ENCODE results near the gene DRC1.
"Not testable (repeated sequence)": the region's sequence is repeated elsewhere in the genome, so short reads cannot be mapped to it uniquely, and the experiment has no call there.

The DRC1 gene

DNA sequence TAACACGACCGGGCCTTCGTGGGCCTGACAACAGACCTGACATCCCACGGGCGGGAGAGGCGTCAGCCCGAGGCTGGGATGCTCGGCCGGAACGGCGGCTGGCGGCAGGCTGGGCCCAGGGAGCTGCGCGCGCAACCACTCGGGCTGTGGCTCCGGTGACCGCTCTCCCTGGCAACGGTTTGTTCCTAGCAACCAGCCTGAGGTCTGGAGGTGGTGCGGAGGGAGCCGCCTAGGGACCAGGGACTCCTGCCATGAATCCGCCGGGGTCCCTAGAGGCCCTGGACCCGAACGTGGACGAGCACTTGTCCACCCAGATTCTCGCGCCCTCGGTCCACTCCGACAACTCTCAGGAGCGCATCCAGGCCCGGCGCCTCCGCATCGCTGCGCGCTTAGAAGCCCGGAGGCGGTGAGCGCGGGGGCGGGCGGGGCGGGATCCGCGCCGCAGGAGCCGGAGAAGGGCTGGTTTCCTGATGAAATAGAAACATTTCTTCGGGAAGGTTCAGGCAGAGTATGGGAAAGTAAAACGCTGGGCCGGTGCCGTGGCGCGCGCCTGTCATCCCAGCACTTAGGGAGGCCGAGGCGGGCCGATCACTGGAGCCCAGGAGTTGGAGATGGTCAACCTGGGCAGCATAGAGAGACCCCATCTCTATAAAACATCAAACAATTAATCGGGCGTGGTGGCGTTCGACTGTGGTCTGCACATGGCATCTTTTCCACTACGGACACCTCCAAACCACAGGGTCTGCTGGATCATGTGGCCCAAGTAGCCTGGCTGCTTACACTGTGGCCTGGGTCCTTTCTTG lies at the start of gene DRC1:
TSS of gene DRC1 (plus strand) at position 182 of the 803 bp plus-strand sequence. CDS start at position 252, 70 bp downstream.
- peak; percentile 100 for DNase-seq (ENCODE audit: low spot score)

DNA sequence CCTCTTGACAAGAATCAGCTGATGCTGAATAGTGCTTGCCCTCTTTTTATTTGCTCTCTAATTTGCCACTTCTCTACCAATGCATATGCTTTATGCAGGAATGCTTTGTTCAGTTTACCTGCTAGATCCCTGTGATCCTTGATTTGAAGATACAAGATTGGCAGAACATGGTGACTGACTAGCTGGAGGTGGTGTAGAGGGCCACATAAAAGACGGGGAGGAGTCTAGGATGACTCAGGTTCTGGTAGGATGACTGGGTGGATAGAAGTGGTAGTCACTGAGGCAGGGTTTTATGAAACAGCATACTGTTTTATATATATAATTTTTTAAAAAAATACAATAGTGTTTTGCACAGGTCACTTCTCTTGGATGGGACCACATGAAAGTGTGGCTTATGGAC lies 48.8 kb upstream of the DRC1 start:
- no peak for DNase-seq (ENCODE audit: low spot score)

DNA sequence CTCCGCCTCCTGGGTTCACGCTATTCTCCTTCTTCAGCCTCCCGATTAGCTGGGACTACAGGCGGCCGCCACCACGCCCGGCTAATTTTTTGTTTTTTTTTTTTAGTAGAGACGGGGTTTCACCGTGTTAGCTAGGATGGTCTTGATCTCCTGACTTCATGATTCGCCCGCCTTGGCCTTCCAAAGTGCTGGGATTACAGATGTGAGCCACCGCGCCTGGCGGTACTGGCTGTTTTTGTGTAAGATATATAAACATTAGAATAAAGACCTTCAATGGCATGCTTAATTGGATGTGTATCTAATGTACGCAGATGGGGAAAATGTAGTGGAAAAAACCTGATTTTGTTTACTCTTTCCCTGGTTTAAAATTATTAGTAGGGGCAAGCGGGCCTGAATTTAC lies 47.3 kb upstream of the DRC1 start:
- not testable (repeated sequence) for DNase-seq (ENCODE audit: low spot score)

DNA sequence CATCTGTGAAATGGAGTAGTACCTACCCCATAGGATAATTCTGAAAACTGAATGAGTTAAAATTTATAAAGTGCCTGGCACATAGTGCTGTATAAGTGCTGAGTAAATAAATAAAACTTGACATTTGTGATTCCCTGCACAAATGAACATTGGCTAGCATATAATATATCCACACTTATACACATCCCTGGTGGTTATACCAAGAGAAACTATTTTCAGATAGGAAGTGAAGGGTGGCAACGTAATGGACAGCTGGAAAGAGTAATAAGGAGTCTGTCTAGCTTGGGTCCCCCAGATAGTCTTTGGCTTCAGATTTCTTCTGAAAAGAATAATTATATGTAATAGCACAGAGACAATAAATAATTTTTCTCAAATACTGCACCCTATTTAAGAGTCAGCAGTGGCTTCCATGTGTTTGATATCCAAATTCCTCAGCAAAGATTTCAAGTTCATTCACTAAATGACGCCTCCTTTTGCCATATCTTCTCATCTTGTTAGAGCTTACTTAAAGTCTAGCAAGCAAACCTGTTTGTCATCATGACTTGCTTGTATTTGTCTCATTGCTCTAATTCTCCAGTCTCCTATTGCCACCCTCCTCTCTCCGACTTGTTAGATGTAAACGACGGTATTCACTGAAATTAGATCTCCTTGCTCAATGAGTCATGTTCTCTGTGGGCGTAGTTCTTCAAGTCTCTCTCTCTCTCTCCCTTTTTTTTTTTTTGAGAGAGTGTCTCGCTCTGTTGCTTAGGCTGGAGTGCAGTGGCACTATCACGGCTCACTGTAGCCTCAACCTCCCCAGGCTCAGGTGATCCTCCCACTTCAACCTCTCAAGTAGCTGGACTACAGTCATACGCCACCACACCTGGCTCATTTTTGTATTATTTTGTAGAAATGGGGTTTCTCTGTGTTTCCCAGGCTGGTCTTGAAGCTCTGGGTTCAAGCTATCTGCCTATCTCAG lies 46.4 kb upstream of the DRC1 start:
- peak; percentile 57 for DNase-seq (ENCODE audit: low spot score)

- DNase-seq (ENCODE audit: low spot score), result no peak
Measured at GRCh38 chr2:26356111-26356510, 45.6 kb upstream of the DRC1 start.

GRCh38 chr2:26356771-26357170 lies 44.9 kb upstream of the DRC1 start:
- DNase-seq (ENCODE audit: low spot score), result no peak

DNA sequence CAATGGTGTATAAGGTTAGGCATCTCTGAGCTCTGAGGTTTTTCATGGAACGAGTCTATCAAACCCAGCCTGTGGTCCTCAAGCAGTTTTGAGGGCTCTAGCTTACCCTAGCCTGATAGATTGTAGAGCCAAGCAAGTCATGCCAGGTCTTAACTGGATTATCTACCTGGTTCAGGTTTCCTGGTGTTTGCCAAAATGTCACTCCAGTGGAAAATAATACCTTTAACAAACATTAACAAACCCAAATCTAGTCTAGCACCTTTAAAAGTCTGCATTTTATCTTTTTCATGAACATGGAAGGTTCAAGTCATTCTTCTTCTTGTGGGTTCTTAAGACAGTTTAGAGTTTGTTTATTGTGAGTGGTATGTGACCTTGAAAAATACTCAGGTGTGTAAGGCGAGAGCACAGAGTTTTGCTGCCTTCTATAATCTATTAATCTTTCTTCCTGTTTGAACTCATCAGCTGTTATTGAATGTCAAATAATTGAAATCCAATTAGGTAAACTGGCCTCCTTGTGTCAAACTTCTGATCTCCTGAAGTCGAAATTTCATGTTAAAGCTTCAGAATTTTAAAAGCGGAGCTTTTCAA lies 41.7 kb upstream of the DRC1 start:
- DNase-seq (ENCODE audit: low spot score), result no peak

DNA sequence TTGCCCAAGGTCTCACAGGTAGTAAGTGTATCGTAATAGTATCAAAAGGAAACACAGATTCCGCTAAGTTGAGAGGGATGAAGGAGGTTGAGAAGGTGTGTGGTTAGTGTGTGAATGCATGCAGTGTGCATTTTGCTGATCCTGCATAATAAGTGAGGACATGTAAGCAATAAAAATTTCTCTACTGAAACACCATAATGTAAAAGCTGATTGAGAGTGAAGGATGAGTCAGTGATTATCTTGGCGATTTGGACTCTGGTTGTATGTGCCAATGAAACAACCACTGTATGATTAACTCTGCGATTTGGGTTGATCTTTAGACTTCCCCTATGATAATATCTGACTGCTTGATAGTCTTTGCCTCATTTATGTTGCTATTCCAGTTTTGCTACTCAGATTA lies 38.4 kb upstream of the DRC1 start:
- DNase-seq (ENCODE audit: low spot score), result no peak

DNA sequence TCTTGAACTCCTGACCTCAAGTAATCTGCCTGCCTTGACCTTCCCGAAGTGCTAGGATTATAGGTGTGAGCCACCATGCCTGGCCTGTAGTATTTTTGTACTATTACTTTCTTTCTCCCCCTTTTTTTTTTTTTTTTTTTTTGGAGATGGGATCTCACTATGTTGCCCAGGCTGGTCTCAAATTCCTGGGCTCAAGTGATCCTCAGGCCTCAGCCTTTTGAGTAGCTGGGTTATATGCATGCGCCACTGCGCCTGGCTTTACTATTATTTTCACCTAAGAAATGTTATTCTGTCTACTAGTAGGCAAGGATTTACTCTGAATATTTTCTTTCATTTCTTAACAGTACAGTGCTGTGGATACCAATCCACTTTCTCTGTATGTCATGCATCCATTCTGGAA lies 37.8 kb upstream of the DRC1 start:
- DNase-seq (ENCODE audit: low spot score), result no peak

- DNase-seq (ENCODE audit: low spot score), result no peak
Measured at GRCh38 chr2:26364669-26365068, 37.1 kb upstream of the DRC1 start.

DNA sequence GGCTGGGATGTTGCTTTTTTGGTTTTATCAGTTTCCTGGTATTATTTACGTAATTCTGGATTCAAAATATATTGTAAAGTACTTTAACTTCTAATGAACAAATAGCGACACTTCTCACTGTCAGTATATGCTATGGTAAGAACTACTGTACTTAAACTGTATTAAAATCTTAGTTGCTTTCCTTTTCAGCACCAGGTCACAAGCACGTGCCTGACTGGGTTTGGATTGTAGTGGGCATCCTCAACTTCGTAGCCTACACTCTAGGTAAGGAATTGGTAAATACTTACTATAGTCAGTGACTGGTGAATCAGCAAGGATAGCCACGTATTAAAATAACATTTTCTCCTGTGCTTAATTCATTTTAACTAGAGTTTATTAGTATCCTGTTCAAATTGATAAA lies 34.8 kb upstream of the DRC1 start:
- no peak for DNase-seq (ENCODE audit: low spot score)

DNA sequence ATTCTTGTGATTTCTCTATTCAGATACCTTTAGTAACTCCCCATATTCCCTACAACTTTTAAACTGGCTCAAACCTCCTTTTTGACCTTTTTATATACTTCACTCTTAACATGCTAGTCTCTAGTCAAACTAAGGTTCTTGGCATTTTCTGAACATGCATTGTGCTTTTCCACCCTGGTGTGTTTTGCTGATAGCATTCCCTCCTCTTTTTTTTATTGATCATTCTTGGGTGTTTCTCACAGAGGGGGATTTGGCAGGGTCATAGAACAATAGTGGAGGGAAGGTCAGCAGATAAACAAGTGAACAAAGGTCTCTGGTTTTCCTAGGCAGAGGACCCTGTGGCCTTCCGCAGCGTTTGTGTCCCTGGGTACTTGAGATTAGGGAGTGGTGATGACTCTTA lies 32.1 kb upstream of the DRC1 start:
- not testable (repeated sequence) for DNase-seq (ENCODE audit: low spot score)

GRCh38 chr2:26370909-26371308 lies 30.8 kb upstream of the DRC1 start:
- not testable (repeated sequence) for DNase-seq (ENCODE audit: low spot score)

DNA sequence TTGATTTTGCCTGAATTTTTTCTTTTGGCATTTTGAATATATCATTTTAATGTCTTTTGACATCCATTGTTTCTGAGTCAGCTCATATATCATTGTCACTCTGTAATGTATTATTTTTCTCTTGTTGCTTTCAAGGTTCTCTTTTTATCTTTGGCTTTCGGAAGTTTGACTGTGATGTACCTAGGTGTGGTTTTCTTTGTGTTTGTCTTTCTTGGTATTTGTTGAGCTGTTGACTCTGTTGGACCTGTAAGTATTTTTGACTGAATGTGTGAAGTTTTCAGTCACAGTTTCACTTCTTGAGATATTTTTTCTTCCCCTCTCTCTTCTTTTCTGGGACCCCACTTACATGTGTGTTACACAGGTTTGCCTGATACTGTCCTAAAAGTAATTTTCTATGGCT lies 24.9 kb upstream of the DRC1 start:
- no peak for DNase-seq (ENCODE audit: low spot score)

DNA sequence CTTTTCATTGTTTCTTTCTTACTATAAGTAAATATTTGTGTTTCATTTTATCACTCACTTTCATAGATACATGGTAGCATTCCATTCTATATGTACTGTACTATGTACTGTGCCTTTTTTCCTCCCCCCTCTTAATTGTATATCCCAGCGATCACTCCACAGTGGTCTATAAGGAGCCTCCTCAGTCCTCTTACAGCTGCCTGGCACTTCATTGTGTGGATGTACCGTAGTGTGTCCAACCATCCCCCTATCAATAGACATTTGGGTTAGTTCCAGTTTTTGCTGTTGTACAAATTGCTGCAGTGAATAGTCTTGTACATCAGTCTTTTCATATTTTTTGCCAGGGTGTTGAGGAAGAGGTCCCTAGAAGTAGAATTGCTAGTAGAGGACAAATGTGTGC lies 21.4 kb upstream of the DRC1 start:
- DNase-seq (ENCODE audit: low spot score), result no peak

DNA sequence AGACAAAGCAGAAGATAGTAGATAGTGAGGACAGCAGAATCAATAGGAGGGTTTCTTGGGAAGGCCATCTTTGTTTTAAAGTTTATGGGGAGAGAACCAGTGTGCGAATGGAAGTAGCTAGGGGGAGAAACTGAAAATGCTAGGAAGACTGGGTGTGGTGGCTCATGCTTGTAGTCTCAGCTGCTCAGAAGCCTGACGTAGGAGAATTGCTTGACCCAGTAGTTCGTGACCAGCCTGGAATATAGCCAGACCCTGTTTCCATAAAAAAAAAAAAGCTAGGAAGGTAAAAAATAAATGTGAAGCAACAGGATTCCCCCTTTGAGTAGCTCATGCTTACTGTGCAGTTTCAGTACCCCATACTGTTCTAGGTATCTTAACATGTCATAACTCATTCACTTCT lies 19.2 kb upstream of the DRC1 start:
- DNase-seq (ENCODE audit: low spot score), result no peak

GRCh38 chr2:26384183-26384582 lies 17.5 kb upstream of the DRC1 start:
- DNase-seq (ENCODE audit: low spot score), result no peak

- DNase-seq (ENCODE audit: low spot score), result no peak
Measured at GRCh38 chr2:26384597-26384996, 17.1 kb upstream of the DRC1 start.

GRCh38 chr2:26387189-26387588 lies 14.5 kb upstream of the DRC1 start:
- no peak for DNase-seq (ENCODE audit: low spot score)

GRCh38 chr2:26394694-26395093 lies 7.0 kb upstream of the DRC1 start:
- no peak for DNase-seq (ENCODE audit: low spot score)

DNA sequence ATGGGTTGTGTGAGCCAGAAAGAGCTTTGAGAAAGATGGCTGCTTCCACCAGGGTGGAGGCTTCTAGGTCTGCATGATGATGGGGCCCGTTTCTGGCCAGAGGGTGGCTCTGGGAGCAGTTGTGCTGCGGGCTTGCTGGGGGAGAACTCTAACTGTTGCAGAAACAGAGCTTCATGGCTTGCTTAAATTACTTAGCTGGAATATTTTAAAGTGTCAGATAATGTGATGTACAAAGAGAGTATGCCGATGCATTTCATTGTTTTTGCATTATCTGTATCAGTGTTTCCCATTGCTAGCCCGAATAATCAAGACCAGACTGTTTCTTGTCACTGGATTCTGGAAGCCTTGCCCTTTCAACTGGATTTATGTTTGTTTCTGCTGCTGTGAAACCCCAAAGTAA lies 6.3 kb upstream of the DRC1 start:
- no peak for DNase-seq (ENCODE audit: low spot score)

DNA sequence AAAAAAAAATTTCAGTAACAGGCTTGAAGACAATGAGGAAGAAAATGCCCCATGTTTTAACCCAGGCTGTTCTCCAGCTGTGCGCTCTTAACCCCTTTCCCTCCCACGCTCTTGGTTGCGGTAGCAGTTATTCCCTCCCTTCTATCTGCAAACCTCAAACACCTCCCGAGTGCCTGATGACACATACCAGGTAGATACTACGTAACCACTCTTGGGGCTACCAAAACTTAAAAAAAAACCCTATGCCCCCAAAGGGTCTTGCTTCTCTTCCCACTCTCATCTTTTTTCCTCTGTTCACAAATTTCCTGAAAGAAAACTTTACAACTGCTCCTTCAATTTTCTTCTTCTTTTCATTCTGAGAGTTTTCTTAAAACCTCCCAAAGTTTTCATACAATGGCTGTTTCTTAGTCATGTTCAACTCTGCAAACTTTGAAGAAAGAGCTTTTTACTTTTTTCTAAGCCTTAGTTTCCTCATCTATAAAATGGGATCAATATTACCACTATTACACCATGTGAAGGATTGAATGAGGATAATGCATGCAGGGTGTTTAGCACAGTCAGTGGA lies 4.9 kb upstream of the DRC1 start:
- DNase-seq (ENCODE audit: low spot score), result no peak
